K562 (cell line): Measurements from ENCODE around the gene EXOSC1. TPM values are rescaled to one million over a fixed set of nuclear protein-coding genes. Genes with fewer than 3 reads are reported as not detected.

ENCODE experiments used
- ESRRB ChIP-seq: fragments of 250-450 bp; sonication (Bioruptor Pico); IDR thresholded peaks from 2 replicates; pipeline ENCODE4 v1.5.0; 2020; ENCODE audit warnings: mild to moderate bottlenecking, moderate library complexity, borderline replicate concordance
- HIVEP1 ChIP-seq: fragments of 250-450 bp; sonication (Bioruptor Pico); IDR thresholded peaks from 2 replicates; pipeline ENCODE4 v1.4.0; 2020; ENCODE audit warnings: mild to moderate bottlenecking
- HNRNPUL1 ChIP-seq: fragments of 200-400 bp; formaldehyde crosslinking; IDR thresholded peaks from 2 replicates; pipeline ENCODE4 v1.6.1; 2017; ENCODE audit warnings: low read length
- NR3C1 ChIP-seq: sonication (generic); formaldehyde crosslinking; IDR thresholded peaks from 2 replicates; pipeline ENCODE4 v1.8.1; 2022; ENCODE audit warnings: missing genetic modification reagents
- NRF1 ChIP-seq, 2 experiments: fragments of 450-650 bp; IDR thresholded peaks in 1 of 2; conservative IDR thresholded peaks in 1 of 2; 2 replicates each; pipeline ENCODE4 v1.6.1; 2014; ENCODE audit warnings: mild to moderate bottlenecking in 2 of 2
- PHF8 ChIP-seq: fragments of 200-600 bp; sonication (generic); IDR thresholded peaks from 2 replicates; pipeline ENCODE4 v1.6.1; 2012; ENCODE audit warnings: mixed run types, mild to moderate bottlenecking, inconsistent platforms, low read length, moderate library complexity, borderline replicate concordance
- POLR2AphosphoS2 ChIP-seq: IDR thresholded peaks from 2 replicates; pipeline ENCODE4 v1.6.1; 2012; ENCODE audit warnings: low read length, improper control_type of control experiment
- SNIP1 ChIP-seq: fragments of 450-650 bp; IDR thresholded peaks from 2 replicates; pipeline ENCODE4 v1.7.1; 2017; ENCODE audit warnings: low read depth, mild to moderate bottlenecking
- SRSF7 ChIP-seq: fragments of 200-400 bp; formaldehyde crosslinking; optimal IDR thresholded peaks from 2 replicates; pipeline ENCODE3; 2017; ENCODE audit warnings: mild to moderate bottlenecking, low read depth, low read length
- THRAP3 ChIP-seq: fragments of 450-650 bp; IDR thresholded peaks from 2 replicates; pipeline ENCODE4 v1.6.1; 2016; ENCODE audit warnings: mild to moderate bottlenecking, inconsistent platforms, borderline replicate concordance
- TRIM28 ChIP-seq: fragments of 450-650 bp; IDR thresholded peaks from 2 replicates; pipeline ENCODE4 v1.6.1; 2017
- XRCC3 ChIP-seq: fragments of 450-650 bp; IDR thresholded peaks from 2 replicates; pipeline ENCODE4 v1.6.1; 2017; ENCODE audit warnings: mild to moderate bottlenecking, moderate library complexity
- ZBTB11 ChIP-seq, 3 experiments: fragments of 200-800 bp in 1 of 3; fragments of 250-450 bp in 1 of 3; fragments of 450-650 bp in 1 of 3; sonication (Bioruptor Pico) in 1 of 3; sonication (Bioruptor generic) in 1 of 3; formaldehyde crosslinking in 1 of 3; IDR thresholded peaks; 2 replicates each; pipeline versions ENCODE4 v1.6.1 to v1.8.0; 2016 to 2022; ENCODE audit warnings: mild to moderate bottlenecking in 2 of 3, missing genetic modification characterization in 2 of 3, missing compliant biosample characterization in 1 of 3, moderate library complexity in 1 of 3
- ZBTB7A ChIP-seq: IDR thresholded peaks from 2 replicates; pipeline ENCODE4 v1.6.1; 2011; ENCODE audit warnings: low read depth, mild to moderate bottlenecking, low read length, moderate library complexity, borderline replicate concordance; ENCODE audit not compliant: control insufficient read depth
- ZNF444 ChIP-seq: fragments of 250-450 bp; sonication (Bioruptor Pico); IDR thresholded peaks from 2 replicates; pipeline ENCODE4 v1.4.0; 2020; ENCODE audit warnings: mild to moderate bottlenecking, moderate library complexity
- ZNF449 ChIP-seq: fragments of 250-450 bp; sonication (Bioruptor Pico); IDR thresholded peaks from 2 replicates; pipeline ENCODE4 v1.8.0; 2022; ENCODE audit warnings: moderate library complexity, mild to moderate bottlenecking, inconsistent platforms
- ZNF780A ChIP-seq: fragments of 250-450 bp; sonication (Bioruptor Pico); IDR thresholded peaks from 2 replicates; pipeline ENCODE4 v1.5.0; 2021; ENCODE audit warnings: mild to moderate bottlenecking
- polyA plus RNA-seq, 8 experiments: library from polyadenylated mRNA; depleted of rRNA in 4 of 8; stranded (reverse) in 5 of 8; unstranded in 3 of 8; fragments of >200 nt; fragmentation: Nextera tagmentation in 2 of 8; fragmentation: Illumina TruSeq in 1 of 8; extraction: Ambion mirVana in 2 of 8; extraction: Trizol in 1 of 8; gene quantifications; 2 replicates each; pipeline versions ENCODE4 v1.2.1 to v1.2.3, GENCODE V29; 2011 to 2014; ENCODE audit warnings: inconsistent platforms in 1 of 8, missing spikeins in 1 of 8
- total RNA-seq, 7 experiments: library from RNA; depleted of rRNA in 6 of 7; stranded (reverse); fragments of >200 nt in 6 of 7; fragmentation: Illumina TruSeq in 2 of 7; extraction: Trizol in 2 of 7; gene quantifications; 2 replicates each; pipeline versions ENCODE4 v1.2.1 to v1.2.3, GENCODE V29; 2011 to 2021; ENCODE audit warnings: low replicate concordance in 1 of 7

The EXOSC1 gene
- total and polyA plus RNA-seq, 9 of the 15 experiments (the other 6 are each of a cell fraction or from before 2014, with no cell fraction given): 44.3 to 117 (median 67.0) TPM

GRCh38 chr10:97445722-97446639, at the start of gene EXOSC1, which contains the start of gene ZDHHC16 (continued):
- no peak for TF ChIP-seq ESRRB
- no peak for TF ChIP-seq SRSF7
- TF ChIP-seq ZNF780A (CRISPR knock-in tag): no peak
- TF ChIP-seq HNRNPUL1: no peak
- no peak for TF ChIP-seq THRAP3
- no peak for TF ChIP-seq POLR2AphosphoS2
- no peak for TF ChIP-seq XRCC3
- no peak for TF ChIP-seq ZNF444
- TF ChIP-seq HIVEP1 (CRISPR knock-in tag): no peak
- peak; percentile 81; the same call in 1 of the 2 replicates for TF ChIP-seq PHF8
- TF ChIP-seq NRF1 (conservative IDR thresholded peaks at IDR 0.05 in 1 of 2, IDR thresholded peaks at IDR 0.05 in 1 of 2): peak; percentile 95 to 96
- no peak for TF ChIP-seq NR3C1 (CRISPR knock-in tag)
- no peak for TF ChIP-seq SNIP1
- no peak for TF ChIP-seq ZBTB11 (CRISPR knock-in tag; IDR thresholded peaks at IDR 0.05)
- TF ChIP-seq ZBTB7A: no peak
- no peak for TF ChIP-seq ZNF449 (CRISPR knock-in tag)
- no peak for TF ChIP-seq TRIM28
